Small intestine (tissue), 7 donors: ENCODE data around the gene ANKFN1. TPM values are rescaled to one million over a fixed set of nuclear protein-coding genes. Genes with fewer than 3 reads are reported as not detected.
"Not testable (repeated sequence)": the region's sequence is repeated elsewhere in the genome, so short reads cannot be mapped to it uniquely, and the experiment has no call there.

ENCODE experiments used
- DNase-seq, 2 donors: peaks; one replicate each; pipeline versions ENCODE4 v3.0.0 to v3.0.0-alpha.2; 2013
- FAIRE-seq: peaks from 2 replicates; lab custom pipeline; 2012; peaks lifted over from hg19 to GRCh38; lab: Jason Lieb, UNC
- H3K27ac ChIP-seq, 3 donors: one replicate each; pipeline ENCODE4 v1.5.1; 2013; ENCODE audit warnings: low read length in 2 of 3, mild to moderate bottlenecking in 2 of 3, control low read depth in 1 of 3, inconsistent platforms in 1 of 3, low read depth in 1 of 3, moderate library complexity in 1 of 3
- H3K27me3 ChIP-seq, 3 donors: one replicate each; pipeline ENCODE4 v1.6.1; 2013; ENCODE audit warnings: low read length in 3 of 3, inconsistent platforms in 1 of 3; ENCODE audit not compliant: control insufficient read depth in 3 of 3, insufficient read depth in 3 of 3
- H3K36me3 ChIP-seq, 3 donors: one replicate each; pipeline ENCODE4 v1.6.1; 2013; ENCODE audit warnings: low read length in 3 of 3, inconsistent platforms in 1 of 3, low read depth in 1 of 3, mild to moderate bottlenecking in 1 of 3, moderate library complexity in 1 of 3; ENCODE audit not compliant: control insufficient read depth in 3 of 3, insufficient read depth in 2 of 3
- H3K4me1 ChIP-seq, 3 donors: one replicate each; pipeline ENCODE4 v1.6.1; 2013; ENCODE audit warnings: low read length in 2 of 3, inconsistent platforms in 1 of 3, low read depth in 1 of 3, mild to moderate bottlenecking in 1 of 3, moderate library complexity in 1 of 3; ENCODE audit not compliant: control insufficient read depth in 3 of 3, insufficient read depth in 2 of 3
- H3K4me3 ChIP-seq, 3 donors: one replicate each; pipeline ENCODE4 v1.5.1; 2013; ENCODE audit warnings: low read length in 3 of 3, control low read depth in 1 of 3, inconsistent platforms in 1 of 3, low read depth in 1 of 3, mild to moderate bottlenecking in 1 of 3, moderate library complexity in 1 of 3
- H3K9me3 ChIP-seq, 2 donors: one replicate each; pipeline ENCODE4 v1.6.1; 2013; ENCODE audit warnings: low read depth in 1 of 2, low read length in 1 of 2; ENCODE audit not compliant: control insufficient read depth in 2 of 2, insufficient read depth in 1 of 2
- WGBS, 3 donors: extraction: QIAGEN DNeasy Blood & Tissue Kit; methylation state at CpG; one replicate each; pipeline ENCODE4 v1.1.7; 2013; 5-methylcytosine and 5-hydroxymethylcytosine counted together
- polyA plus RNA-seq, 4 donors: library from polyadenylated mRNA; stranded (reverse) in 3 of 4; unstranded in 1 of 4; fragments of 200-250 nt in 3 of 4; fragments of 120-200 nt in 1 of 4; gene quantifications; one replicate each; pipeline versions ENCODE4 v1.2.1 to v1.2.3, GENCODE V29; 2013
- donor health status: healthy with polysubstance abuse.
- donor health status: control.
- donor health status: control.
- donor health status: Bipolar disorder and iron deficiency.
- donor health status: healthy.

Gene ANKFN1
- polyA plus RNA-seq, 4 donors = 0.07 to 0.38 TPM; not detected in 2

- 31 to 59% (median 53%) methylated on average over 9 of the region's 9 CpGs for WGBS, 3 donors
- Histone ChIP-seq H3K4me1 (no peaks in the 10 kb centered on the region), H3K27ac (no peak overlapping the region), H3K36me3 (no peaks in the 10 kb centered on the region), H3K9me3 (no peaks in the 10 kb centered on the region), H3K4me3 (no peak overlapping the region), H3K27me3 (no peaks in the 10 kb centered on the region)
- no peak for DNase-seq
- FAIRE-seq = no peak
Measured at GRCh38 chr17:56373981-56374833, 220.9 kb downstream of the ANKFN1 start.

- Histone ChIP-seq H3K4me3 (no peak overlapping the region), H3K27ac (no peak overlapping the region), H3K27me3 (no peaks in the 10 kb centered on the region), H3K36me3 (no peaks in the 10 kb centered on the region), H3K4me1 (no peaks in the 10 kb centered on the region), H3K9me3 (no peaks in the 10 kb centered on the region)
- no peak for DNase-seq
- FAIRE-seq = no peak
- WGBS, 3 donors = 85 to 98% (median 86%) methylated on average over 1 of the region's 1 CpG
Measured at GRCh38 chr17:56389356-56389755, 236.1 kb downstream of the ANKFN1 start.

GRCh38 chr17:56392321-56392720 lies 239.0 kb downstream of the ANKFN1 start:
- H3K4me1 ChIP-seq = no peaks in the 10 kb centered on the region
- no peak overlapping the region for H3K4me3 ChIP-seq
- no peak overlapping the region for H3K27ac ChIP-seq
- no peaks in the 10 kb centered on the region for H3K9me3 ChIP-seq
- DNase-seq = no peak
- no peaks in the 10 kb centered on the region for H3K27me3 ChIP-seq
- 39 to 52% (median 42%) methylated on average over 4 of the region's 4 CpGs for WGBS, 3 donors
- no peaks in the 10 kb centered on the region for H3K36me3 ChIP-seq
- no peak for FAIRE-seq

- no peak overlapping the region for H3K4me3 ChIP-seq
- H3K27me3 ChIP-seq = no peaks in the 10 kb centered on the region
- no peaks in the 10 kb centered on the region for H3K4me1 ChIP-seq
- H3K27ac ChIP-seq = no peak overlapping the region
- DNase-seq (no peak), FAIRE-seq (no peak)
- no peaks in the 10 kb centered on the region for H3K9me3 ChIP-seq
- H3K36me3 ChIP-seq = no peaks in the 10 kb centered on the region
Measured at GRCh38 chr17:56393156-56393555, 239.9 kb downstream of the ANKFN1 start.

- no peak overlapping the region for H3K27ac ChIP-seq
- no peaks in the 10 kb centered on the region for H3K9me3 ChIP-seq
- DNase-seq = no peak
- WGBS, 3 donors = 77 to 84% (median 79%) methylated on average over 5 of the region's 5 CpGs
- no peaks in the 10 kb centered on the region for H3K36me3 ChIP-seq
- H3K27me3 ChIP-seq = no peaks in the 10 kb centered on the region
- no peaks in the 10 kb centered on the region for H3K4me1 ChIP-seq
- FAIRE-seq = no peak
- no peak overlapping the region for H3K4me3 ChIP-seq
Measured at GRCh38 chr17:56395787-56396186, 242.5 kb downstream of the ANKFN1 start.

GRCh38 chr17:56407086-56407485 lies 253.8 kb downstream of the ANKFN1 start:
- Histone ChIP-seq H3K4me1 (no peaks in the 10 kb centered on the region), H3K9me3 (no peaks in the 10 kb centered on the region), H3K4me3 (no peak overlapping the region), H3K27ac (no peak overlapping the region), H3K36me3 (no peaks in the 10 kb centered on the region), H3K27me3 (no peaks in the 10 kb centered on the region)
- WGBS, 3 donors = 10 to 44% (median 23%) methylated on average over 1 of the region's 1 CpG
- DNase-seq (no peak), FAIRE-seq (no peak)

- H3K4me3 ChIP-seq, H3K4me1 ChIP-seq, H3K36me3 ChIP-seq, DNase-seq, FAIRE-seq, H3K9me3 ChIP-seq, H3K27ac ChIP-seq, H3K27me3 ChIP-seq: not testable (repeated sequence)
- WGBS, 3 donors = 34 to 66% (median 49%) methylated on average over 2 of the region's 2 CpGs
Measured at GRCh38 chr17:56412356-56412755, 259.1 kb downstream of the ANKFN1 start.

- DNase-seq (no peak), FAIRE-seq (no peak)
- Histone ChIP-seq H3K4me1 (no peaks in the 10 kb centered on the region), H3K4me3 (no peak overlapping the region), H3K9me3 (no peaks in the 10 kb centered on the region), H3K36me3 (no peaks in the 10 kb centered on the region), H3K27me3 (no peaks in the 10 kb centered on the region), H3K27ac (no peak overlapping the region)
- 86 to 91% (median 88%) methylated on average over 5 of the region's 5 CpGs for WGBS, 3 donors
Measured at GRCh38 chr17:56416682-56417351, 263.5 kb downstream of the ANKFN1 start.
